OCI-LY1 (cell line): Measurements from ENCODE around the gene DPRX.

Experiments
- EZH2 ChIP-seq: fragments of 200-600 bp; sonication (generic), shearing (Covaris generic); IDR thresholded peaks from 2 replicates; pipeline ENCODE4 v1.8.0; 2017; ENCODE audit warnings: borderline replicate concordance, mixed run types, mild to moderate bottlenecking, antibody characterized with exemption, low read length, moderate library complexity, mixed read lengths
- TF ChIP-seq, protein P1 (sequence below): fragments of 200-600 bp; sonication (generic), shearing (Covaris generic); IDR thresholded peaks from 2 replicates; pipeline ENCODE4 v1.5.1; 2017; ENCODE audit warnings: mild to moderate bottlenecking, antibody characterized with exemption, low read length, moderate library complexity, mixed read lengths

- TF ChIP-seq, protein P1, sequence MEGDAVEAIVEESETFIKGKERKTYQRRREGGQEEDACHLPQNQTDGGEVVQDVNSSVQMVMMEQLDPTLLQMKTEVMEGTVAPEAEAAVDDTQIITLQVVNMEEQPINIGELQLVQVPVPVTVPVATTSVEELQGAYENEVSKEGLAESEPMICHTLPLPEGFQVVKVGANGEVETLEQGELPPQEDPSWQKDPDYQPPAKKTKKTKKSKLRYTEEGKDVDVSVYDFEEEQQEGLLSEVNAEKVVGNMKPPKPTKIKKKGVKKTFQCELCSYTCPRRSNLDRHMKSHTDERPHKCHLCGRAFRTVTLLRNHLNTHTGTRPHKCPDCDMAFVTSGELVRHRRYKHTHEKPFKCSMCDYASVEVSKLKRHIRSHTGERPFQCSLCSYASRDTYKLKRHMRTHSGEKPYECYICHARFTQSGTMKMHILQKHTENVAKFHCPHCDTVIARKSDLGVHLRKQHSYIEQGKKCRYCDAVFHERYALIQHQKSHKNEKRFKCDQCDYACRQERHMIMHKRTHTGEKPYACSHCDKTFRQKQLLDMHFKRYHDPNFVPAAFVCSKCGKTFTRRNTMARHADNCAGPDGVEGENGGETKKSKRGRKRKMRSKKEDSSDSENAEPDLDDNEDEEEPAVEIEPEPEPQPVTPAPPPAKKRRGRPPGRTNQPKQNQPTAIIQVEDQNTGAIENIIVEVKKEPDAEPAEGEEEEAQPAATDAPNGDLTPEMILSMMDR = no peak
- TF ChIP-seq EZH2 = no peak
These were observed 36.8 kb upstream of the DPRX start for GRCh38 chr19:53594811-53595509.
